HCT116 (cell line): ENCODE measurements around the gene ATP8A2.

Experiments used
- POLR2A ChIP-seq: IDR thresholded peaks from 2 replicates; pipeline ENCODE4 v1.7.0; 2011; ENCODE audit warnings: borderline replicate concordance; ENCODE audit not compliant: insufficient read depth, insufficient read length; ENCODE audit errors: extremely low read depth
- SRF ChIP-seq: IDR thresholded peaks from 2 replicates; pipeline ENCODE4 v1.6.1; 2012; ENCODE audit warnings: low read depth
- TF ChIP-seq, protein P1 (sequence below), 3 experiments: fragments of 200-600 bp in 1 of 3; sonication (generic) in 1 of 3; IDR thresholded peaks in 2 of 3; conservative IDR thresholded peaks in 1 of 3; 2 replicates each; pipeline ENCODE4 v1.5.1; 2012 to 2017; ENCODE audit warnings: low read depth in 2 of 3, low read length in 2 of 3, antibody characterized with exemption in 1 of 3, borderline replicate concordance in 1 of 3, control low read depth in 1 of 3, mild to moderate bottlenecking in 1 of 3, mixed read lengths in 1 of 3, mixed run types in 1 of 3, moderate library complexity in 1 of 3; ENCODE audit not compliant: insufficient read depth in 1 of 3

GRCh38 chr13:25570185-25570584 lies 198.4 kb downstream of the ATP8A2 start:
- no peak for TF ChIP-seq POLR2A
- TF ChIP-seq, protein P1, sequence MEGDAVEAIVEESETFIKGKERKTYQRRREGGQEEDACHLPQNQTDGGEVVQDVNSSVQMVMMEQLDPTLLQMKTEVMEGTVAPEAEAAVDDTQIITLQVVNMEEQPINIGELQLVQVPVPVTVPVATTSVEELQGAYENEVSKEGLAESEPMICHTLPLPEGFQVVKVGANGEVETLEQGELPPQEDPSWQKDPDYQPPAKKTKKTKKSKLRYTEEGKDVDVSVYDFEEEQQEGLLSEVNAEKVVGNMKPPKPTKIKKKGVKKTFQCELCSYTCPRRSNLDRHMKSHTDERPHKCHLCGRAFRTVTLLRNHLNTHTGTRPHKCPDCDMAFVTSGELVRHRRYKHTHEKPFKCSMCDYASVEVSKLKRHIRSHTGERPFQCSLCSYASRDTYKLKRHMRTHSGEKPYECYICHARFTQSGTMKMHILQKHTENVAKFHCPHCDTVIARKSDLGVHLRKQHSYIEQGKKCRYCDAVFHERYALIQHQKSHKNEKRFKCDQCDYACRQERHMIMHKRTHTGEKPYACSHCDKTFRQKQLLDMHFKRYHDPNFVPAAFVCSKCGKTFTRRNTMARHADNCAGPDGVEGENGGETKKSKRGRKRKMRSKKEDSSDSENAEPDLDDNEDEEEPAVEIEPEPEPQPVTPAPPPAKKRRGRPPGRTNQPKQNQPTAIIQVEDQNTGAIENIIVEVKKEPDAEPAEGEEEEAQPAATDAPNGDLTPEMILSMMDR (IDR thresholded peaks at IDR 0.05 in 2 of 3, conservative IDR thresholded peaks at IDR 0.05 in 1 of 3; ENCODE audit: borderline replicate concordance in 1 of 3, insufficient read depth in 1 of 3, low read depth in 2 of 3, low read length in 2 of 3), result no peak
- TF ChIP-seq SRF, result no peak
